Omental fat pad (tissue), 4 donors: ENCODE results near the gene EFNA1. TPM values are rescaled to one million over a fixed set of nuclear protein-coding genes. Genes with fewer than 3 reads are reported as not detected.

Experiments
- ATAC-seq: fragments of 150-250 bp; one replicate; pipeline ENCODE4 v1.9.1; 2016; ENCODE audit warnings: mild to moderate bottlenecking, moderate library complexity; ENCODE audit not compliant: low FRiP score
- DNase-seq: peaks from one replicate; pipeline ENCODE4 v3.0.0-alpha.2; 2019; ENCODE audit warnings: low spot score
- total RNA-seq, 4 donors: library from RNA; depleted of rRNA; stranded (reverse); fragments of >200 nt; gene quantifications; one replicate each; pipeline ENCODE4 v1.1.0, GENCODE V29; 2016
- TF ChIP-seq, protein P1 (sequence below), 3 donors: fragments of 450-650 bp; IDR thresholded peaks; one replicate each; pipeline ENCODE4 v1.5.1; 2016 to 2017; ENCODE audit warnings: antibody characterized with exemption in 3 of 3, mild to moderate bottlenecking in 3 of 3, moderate library complexity in 2 of 3

Gene EFNA1
- total RNA-seq, 4 donors from 2014 or later: 29.2 to 61.7 (median 56.7) TPM

- TF ChIP-seq, protein P1, sequence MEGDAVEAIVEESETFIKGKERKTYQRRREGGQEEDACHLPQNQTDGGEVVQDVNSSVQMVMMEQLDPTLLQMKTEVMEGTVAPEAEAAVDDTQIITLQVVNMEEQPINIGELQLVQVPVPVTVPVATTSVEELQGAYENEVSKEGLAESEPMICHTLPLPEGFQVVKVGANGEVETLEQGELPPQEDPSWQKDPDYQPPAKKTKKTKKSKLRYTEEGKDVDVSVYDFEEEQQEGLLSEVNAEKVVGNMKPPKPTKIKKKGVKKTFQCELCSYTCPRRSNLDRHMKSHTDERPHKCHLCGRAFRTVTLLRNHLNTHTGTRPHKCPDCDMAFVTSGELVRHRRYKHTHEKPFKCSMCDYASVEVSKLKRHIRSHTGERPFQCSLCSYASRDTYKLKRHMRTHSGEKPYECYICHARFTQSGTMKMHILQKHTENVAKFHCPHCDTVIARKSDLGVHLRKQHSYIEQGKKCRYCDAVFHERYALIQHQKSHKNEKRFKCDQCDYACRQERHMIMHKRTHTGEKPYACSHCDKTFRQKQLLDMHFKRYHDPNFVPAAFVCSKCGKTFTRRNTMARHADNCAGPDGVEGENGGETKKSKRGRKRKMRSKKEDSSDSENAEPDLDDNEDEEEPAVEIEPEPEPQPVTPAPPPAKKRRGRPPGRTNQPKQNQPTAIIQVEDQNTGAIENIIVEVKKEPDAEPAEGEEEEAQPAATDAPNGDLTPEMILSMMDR (IDR thresholded peaks at IDR 0.05): no peak
- ATAC-seq (no peak), DNase-seq (no peak)
Observed at GRCh38 chr1:155171836-155172731, 44.4 kb downstream of the EFNA1 start.

GRCh38 chr1:155172732-155173477 lies 45.2 kb downstream of the EFNA1 start, which contains the start of gene KRTCAP2:
KRTCAP2 (minus strand) TSS chr1:155173304; CDS start chr1:155173224, 80 bp downstream.
- TF ChIP-seq, protein P1 (IDR thresholded peaks at IDR 0.05): peak in 2 of 3 donors; percentile 14 to 17
- ATAC-seq (peak; percentile 68), DNase-seq (peak; percentile 75)

- DNase-seq (no peak), ATAC-seq (no peak)
- TF ChIP-seq, protein P1 (IDR thresholded peaks at IDR 0.05): peak in 1 of 3 donors; percentile 1
Observed at GRCh38 chr1:155173478-155174323, 46.0 kb downstream of the EFNA1 start, which contains the start of gene TRIM46. TRIM46 (plus strand) TSS chr1:155173849; CDS start chr1:155173967, 118 bp downstream.

GRCh38 chr1:155174324-155175280 lies 46.9 kb downstream of the EFNA1 start:
- TF ChIP-seq, protein P1 (IDR thresholded peaks at IDR 0.05): no peak
- DNase-seq (no peak), ATAC-seq (no peak)

DNA sequence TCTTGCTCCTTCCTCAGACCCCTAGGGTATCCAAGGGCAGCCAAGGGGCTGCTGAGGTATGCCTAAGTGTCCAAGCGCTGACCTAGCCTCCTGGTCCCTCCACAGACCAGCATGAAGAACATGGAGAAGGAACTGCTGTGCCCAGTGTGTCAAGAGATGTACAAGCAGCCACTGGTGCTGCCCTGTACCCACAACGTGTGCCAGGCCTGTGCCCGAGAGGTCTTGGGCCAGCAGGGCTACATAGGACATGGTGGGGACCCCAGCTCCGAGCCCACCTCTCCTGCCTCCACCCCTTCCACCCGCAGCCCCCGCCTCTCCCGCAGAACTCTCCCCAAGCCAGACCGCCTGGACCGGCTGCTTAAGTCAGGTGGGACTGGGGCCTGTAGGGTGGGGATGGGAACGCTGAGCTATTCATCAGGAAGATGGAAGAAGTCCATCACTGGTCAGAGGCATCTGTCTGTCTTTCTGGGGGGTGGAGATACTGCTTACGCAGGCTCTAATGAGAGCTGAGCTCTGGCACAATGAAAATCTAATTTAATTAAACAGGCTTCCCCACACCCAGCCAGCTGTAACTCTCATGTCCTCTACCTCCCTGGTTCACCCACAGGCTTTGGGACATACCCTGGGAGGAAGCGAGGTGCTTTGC lies 47.7 kb downstream of the EFNA1 start:
- DNase-seq: no peak
- TF ChIP-seq, protein P1 (IDR thresholded peaks at IDR 0.05): no peak
- ATAC-seq: no peak
